Superior temporal gyrus (tissue), 1 donor: ENCODE measurements around the gene RHBDF1.

ENCODE experiments used
- DNase-seq: peaks from one replicate; pipeline ENCODE4 v3.0.0-alpha.2; 2016; ENCODE audit errors: extremely low spot score

RHBDF1 gene, protein sequence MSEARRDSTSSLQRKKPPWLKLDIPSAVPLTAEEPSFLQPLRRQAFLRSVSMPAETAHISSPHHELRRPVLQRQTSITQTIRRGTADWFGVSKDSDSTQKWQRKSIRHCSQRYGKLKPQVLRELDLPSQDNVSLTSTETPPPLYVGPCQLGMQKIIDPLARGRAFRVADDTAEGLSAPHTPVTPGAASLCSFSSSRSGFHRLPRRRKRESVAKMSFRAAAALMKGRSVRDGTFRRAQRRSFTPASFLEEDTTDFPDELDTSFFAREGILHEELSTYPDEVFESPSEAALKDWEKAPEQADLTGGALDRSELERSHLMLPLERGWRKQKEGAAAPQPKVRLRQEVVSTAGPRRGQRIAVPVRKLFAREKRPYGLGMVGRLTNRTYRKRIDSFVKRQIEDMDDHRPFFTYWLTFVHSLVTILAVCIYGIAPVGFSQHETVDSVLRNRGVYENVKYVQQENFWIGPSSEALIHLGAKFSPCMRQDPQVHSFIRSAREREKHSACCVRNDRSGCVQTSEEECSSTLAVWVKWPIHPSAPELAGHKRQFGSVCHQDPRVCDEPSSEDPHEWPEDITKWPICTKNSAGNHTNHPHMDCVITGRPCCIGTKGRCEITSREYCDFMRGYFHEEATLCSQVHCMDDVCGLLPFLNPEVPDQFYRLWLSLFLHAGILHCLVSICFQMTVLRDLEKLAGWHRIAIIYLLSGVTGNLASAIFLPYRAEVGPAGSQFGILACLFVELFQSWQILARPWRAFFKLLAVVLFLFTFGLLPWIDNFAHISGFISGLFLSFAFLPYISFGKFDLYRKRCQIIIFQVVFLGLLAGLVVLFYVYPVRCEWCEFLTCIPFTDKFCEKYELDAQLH

DNA sequence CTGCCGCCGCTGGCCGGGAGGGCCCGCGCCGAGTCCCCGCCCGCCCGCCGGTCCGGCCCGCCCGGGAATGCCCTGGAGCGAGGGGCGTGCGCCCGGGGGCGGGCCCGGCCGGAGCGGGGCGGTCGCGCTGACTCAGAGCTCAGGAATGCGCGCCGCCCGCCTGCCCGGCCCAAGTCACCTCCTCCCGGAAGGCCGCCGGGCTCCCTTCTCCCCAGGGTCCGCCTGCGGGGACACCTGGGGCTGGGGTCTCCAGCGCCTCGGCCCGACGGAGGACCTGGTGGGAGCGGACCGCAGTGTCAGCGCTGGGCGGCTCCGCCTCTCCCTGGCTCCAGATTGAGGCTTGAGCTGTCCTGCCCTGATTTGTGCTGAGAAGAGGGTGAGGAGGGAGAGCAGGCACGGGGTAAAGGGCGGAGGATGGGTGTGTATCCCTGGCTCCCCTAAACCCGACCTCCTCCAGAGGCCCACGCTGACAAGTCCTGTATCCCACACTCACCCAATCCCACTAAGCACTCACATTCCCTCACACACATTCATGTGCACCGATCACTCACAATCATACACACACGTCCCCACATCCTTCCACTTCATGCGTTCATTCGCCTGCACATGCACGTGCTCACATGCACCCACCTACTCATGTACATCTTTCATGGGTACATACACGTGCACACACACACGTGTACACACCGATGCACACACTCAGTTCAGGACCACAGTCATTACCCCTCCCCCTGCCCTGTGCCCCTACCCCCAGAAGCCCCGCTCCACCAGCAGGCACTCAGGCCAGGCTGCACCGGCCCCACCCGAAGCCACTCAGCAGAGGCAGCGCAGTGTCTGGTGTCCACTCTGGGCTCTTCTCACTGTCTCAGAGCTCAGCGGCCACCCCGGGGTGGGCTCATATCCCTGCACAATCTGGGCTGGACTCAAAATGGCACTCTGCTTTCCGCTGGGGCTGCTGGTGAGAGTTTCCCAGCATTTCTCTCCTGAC, at the start of gene RHBDF1:
Gene RHBDF1 (minus strand): TSS at position 71 of the 988 bp plus-strand sequence. CDS start 7,616 bp downstream, outside the sequence.
- DNase-seq: no peak

DNA sequence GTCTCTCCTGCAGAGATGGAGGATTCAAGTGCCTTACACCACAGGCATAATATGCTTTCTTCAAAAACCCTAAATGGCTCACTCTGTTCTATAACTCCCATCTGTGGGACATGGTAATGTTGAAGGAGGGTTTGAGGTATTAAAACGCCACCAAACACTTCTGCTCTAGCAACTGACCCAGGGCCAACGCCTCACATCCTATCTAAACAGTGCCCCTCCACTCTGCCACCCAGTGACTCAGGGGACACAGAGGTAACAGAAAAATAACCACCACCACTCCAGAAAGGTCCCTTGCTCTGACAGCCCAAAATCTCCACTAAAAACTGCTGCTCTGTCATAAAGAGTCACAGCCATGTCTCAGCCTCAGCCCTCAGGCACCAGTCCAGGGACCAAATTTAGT, 48.3 kb upstream of the RHBDF1 start:
- DNase-seq: no peak

DNA sequence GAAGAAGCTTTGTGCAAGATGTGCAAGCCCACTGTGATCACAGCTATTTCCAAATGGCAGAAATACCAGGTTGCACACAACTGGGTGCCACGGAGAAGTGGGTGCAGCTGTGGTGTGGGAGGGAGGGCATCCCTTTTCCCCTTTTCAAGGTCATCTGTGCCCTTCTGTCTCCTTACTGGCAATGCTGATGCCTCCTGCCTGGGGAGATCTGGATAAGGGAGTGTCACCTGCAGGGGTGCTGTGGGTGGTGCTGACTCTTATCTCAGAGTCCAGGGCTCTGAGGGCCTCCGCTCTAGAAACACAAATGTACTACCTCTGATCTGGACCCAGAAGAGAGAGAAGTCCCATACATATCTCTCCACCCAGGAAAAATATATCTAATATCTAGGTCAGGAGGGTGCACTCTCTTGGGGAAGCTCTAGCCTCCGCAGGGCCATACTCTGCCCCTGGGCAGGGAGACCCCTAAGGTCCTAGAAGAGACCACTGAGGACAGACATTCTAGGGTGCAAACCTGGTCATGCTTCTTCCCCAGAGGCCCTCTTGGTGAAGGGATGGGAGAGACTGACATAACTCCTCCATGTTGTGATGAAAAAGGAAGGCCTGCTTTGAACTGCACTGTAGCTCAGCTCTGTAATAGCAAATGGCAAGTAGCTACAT, 47.5 kb upstream of the RHBDF1 start:
- no peak for DNase-seq

DNA sequence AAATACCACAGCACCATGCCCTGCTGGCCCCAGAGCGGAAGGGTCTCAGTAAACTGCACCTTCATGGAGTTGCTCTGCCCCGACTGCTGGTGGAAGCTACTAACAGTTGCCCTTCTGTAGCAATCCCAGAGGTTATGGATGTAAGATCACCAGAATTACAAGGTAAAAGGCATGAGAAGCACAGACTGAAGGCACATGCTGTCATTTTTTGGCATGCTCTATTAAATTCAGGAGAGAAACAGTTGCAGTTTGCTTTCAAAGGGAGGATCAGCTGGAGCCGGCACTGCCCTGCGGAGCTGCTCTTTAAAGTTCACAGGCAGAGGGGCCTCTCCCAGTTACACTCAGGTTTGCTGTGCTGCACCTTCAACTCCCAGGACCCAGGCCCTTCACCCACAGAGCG, 46.9 kb upstream of the RHBDF1 start:
- no peak for DNase-seq

DNA sequence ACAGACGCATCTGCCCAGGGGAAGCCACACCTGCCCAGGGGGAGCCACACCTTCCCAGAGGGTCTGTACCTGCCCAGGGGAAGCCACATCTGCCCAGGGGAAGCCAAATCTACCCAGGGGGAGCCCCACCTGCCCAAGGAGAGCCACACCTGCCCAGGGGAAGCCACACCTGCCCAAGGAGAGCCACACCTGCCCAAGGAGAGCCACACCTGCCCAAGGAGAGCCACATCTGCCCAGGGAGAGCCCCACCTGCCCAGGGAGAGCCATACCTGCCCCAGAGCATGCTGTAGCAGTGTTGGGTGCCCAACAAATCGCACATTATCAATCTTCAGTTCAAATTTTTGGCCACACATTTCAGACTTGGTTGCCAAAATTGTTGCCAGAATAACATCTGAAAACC, 46.4 kb upstream of the RHBDF1 start:
- no peak for DNase-seq

DNA sequence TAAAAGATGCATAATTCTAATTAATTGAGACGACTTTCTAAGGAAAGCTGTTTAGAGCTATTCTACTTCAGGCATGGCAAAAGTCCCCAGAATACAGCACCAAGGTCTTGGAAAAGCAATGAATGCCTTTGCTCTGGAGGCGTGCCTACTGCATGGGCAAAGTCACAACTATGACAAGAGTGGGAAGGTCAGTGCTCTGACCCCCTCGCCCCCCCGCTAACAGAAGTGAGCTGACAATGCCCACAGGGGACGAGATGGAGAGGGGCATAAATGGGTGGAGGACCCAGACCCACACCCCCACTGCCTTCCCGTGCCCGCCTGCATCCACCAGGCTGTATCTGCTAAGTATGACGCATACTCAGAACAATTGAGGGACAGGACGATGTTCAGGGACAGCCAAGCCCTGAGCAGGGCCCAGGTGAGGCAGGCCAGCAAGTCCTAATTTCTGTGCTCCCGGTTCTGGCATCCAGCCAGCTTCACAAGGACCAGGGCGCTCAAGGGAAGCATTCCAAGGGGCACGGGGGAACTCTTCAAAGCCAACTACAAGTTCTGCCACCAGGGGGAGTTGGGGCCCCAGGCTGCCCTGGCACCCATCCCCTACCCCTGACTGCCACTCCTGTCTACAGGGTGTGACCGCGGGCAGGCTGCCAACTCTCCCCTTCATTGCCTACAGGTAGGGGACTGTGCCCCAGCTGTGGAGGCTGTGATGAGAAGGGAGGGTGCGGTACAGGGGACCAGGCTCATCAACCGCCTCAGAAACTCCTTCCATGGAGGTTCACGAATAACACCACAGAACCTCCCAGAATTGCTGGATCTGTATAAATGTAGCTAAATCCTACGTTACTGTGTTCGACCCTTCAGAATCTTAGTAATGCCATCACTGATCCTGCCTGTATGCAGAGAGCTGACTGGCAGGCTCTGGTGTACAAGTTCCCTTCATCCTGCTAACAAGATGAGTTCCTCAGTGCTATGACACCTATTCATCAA, 45.2 kb upstream of the RHBDF1 start:
- DNase-seq: no peak

DNA sequence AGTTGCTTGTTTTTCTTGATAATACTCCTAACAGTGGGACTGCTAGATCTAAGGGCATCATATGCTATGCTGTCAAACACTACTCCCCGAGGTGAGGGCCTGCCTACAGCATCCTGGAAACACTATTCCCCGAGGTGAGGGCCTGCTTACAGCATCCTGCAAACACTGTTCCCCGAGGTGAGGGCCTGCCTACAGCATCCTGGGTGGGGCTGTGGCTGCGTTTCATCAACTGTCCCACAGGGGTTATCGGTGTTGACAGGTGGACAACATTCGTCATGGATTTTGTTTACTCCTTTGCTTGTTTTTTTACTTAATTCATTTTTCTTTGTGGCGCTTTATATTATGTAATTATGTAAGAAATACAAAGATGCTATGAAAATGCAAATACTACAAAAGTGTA, 43.6 kb upstream of the RHBDF1 start:
- no peak for DNase-seq

DNA sequence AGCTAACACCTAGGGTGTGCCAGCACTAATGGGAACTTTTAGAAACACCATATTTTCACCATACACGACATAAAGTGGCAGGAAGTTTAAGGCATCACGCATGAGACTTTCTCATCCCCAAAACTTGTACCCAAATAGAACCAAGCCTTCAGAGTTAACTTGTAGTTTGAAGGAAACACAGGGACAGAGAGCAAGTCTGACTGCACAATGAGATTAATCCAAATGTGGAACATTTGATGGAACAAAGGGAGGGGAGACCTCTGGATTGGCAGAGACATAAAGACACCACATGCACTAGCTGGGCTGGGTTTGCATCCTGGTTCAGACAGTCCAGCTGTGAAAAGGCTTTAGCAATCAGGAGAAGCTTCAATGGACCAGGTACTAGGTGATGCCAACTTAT, 41.9 kb upstream of the RHBDF1 start:
- DNase-seq: no peak

DNA sequence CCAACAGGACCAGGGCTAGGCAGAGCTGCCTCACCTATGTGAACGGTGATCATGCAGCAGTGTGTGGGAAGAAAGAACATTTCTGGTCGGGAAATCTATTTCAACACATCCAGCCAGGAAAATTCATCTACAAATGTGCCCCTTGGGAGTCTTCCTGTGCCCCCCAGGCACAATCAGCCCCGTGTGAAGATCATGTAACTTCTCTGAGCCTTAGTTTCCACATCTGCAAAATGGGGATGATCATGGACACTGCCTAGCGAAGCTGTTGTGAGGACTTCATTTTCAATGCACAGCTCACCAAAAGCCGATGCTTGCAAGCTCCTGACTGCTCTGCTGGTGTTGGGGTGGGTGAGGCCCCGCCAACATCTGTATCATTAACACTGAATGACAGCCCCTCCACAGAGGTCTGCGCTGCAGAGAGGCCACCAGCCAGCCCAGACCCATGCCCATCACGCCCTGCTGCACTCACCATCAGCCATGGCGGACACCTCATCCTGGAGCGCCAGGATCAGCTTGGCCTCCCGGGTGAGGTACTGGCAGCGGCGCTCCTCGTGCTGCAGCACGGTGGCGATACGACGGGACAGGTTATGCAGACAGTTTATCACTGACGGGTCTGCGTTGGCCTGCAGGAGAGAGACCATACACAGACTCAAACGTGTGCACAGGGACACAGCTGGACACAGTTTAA, 39.9 kb upstream of the RHBDF1 start:
- DNase-seq: no peak

DNA sequence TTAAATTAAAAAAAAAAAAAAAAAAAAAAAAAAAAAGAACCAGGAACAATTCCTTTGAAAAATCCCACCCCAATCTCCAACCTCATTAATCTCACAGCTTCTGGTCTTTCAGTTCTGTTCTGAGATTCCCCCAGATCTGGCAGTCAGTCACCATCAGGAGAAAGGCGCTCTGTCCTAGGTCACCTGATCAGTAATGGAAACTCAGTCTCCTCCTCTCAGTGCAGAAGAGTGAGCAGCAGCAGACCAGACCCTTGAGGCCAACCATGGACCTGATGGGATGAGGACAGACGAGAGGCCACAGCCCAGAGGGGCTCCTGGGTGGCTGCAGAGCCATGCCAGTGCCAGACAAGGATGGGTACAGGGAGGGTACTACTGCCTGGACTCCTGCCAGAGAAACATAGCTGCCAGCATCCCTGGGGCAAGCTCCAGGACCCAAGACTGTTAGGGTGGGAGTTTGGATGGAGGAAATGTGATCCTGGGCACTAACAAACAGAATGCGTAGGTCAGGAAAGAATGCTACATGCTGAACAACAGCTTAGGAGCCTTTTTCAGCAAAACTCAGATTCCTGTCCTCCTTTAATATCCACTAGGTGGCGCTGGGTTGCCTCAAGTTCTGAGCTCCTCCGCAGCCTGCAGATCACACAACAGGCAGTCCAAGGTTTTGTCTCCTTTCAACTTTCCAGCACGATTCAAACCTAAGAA, 34.3 kb upstream of the RHBDF1 start:
- DNase-seq: peak; percentile 92

DNA sequence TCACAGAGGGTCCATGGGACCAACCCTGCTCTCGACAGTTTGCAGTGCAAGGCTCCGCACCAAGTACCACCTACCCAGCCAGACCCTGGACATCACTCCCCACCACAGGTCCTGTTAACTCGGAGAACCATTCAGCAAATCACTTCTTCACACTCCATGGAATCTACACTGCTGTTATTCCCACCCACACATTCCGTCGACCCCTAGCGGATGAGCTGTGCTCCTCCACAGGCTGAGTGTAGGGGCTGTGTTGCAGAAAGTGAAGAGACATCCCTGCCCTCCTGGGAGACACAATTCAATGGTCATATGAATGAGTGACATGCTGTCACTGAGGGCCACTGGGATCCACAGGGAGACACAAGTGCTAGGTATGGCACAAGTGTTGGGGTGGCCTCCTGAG, 33.1 kb upstream of the RHBDF1 start:
- no peak for DNase-seq

DNA sequence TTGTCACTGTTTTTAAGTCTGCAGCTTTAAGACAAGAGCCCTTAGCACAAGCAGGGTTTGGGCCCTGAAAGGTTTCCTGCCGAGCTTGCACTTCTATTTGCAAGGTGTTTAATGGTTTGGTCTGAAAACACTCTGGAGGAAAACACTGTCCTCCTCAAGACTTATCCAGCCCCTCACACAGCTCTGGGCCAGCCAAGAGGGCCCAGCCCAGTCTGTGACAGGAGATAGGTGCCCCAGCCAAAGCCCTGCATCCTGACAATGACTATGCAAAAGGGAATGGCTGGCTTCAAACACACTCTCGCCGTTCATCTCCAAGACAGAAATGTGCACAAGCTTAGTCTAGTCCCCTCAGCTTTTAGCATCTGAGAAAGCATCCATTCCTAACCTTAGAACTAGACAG, 32.5 kb upstream of the RHBDF1 start:
- DNase-seq: no peak

DNA sequence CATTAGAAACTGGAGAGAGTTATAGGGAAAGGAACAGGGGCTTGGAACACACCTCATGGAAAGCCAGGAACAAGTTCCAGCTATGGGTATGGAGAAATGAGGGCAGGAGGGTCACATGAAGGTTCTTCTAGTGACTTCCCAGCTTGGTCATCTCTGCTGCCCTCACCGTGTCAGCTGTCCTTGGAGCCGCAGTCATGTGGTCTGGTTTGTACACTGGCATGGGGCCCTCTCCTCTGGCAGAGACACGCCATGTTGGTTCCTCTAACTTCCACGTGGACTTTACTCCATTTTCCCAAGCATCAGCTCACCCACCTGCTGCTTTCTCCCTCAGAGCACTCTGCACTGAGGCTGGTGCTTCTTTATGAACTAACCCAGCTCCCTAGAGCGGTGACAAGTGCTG, 31.9 kb upstream of the RHBDF1 start:
- no peak for DNase-seq

DNA sequence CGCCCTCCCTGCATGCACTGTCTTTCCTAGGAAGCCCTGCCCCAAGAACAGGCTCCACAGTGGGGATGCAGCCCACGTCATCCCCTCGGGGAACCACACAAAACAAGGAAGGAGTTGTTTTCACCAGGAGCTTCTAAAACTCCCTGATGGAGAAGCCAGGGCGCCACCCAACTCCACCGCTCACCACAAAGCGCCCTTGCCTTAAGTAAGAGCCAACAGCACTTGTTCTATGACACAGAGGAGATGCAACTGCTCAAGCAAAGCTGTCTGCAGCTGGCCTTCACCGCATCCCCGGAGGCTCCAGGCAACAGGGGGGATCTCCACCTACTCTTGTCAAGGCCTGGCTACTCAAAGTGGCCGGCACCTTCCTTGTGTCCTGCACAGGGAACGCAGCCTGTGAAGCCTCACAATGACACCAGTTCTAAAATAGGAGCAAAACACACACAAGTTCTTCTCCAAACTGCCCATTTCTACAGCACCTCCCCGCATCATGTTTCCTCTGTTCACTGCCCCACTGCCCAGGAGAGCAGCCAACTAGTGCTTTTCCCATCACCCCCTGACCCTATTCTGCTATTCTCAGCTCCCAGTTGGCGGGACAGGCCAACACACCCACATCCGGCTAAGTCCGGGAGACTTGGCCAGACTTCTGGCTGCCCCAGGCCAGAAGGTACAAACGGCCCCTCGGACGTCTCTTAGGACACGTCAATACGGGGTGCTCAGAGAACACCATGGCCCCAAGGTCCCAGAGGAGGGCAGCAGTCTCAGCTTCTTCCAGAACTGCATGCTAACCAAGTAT, 29.8 kb upstream of the RHBDF1 start:
- DNase-seq: no peak

DNA sequence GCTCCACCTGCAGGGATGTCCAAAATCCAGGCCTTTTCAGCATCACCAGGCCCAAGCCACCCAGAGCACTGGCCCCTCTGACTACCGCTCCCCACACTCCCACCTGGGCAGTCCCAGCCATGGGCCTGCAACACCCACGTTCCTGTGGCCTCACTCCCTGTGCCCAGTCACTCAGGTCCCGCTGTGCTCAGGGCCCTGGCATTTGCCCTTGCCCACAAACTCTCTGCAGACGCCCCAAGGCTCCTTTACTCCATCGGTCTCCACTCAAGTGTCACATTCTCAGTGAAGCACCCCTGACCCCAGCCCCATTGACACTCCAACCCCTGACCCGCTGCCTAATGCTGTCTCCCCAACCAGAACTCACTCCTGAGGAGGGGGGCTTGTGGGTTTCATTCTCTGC, 29.2 kb upstream of the RHBDF1 start:
- no peak for DNase-seq

DNA sequence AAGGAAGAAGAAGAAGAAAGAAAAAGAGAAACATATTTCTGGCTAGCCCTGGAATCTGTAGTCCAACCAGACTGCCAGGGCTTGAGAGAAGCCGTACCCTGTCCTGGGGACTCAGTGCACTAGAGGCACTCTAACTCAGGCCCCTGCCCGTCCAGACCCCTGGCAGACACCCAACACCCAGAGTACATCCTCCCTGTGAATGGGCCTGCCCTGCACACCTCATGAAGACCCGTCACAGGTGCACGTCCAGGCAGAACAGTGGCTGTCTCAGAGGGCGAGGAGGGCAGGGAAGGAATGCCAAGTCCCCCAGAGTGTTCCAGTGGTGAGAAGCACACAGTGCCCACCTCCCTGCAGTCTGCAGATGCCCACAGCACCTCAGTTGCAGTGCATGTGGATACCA, 28.6 kb upstream of the RHBDF1 start:
- no peak for DNase-seq

DNA sequence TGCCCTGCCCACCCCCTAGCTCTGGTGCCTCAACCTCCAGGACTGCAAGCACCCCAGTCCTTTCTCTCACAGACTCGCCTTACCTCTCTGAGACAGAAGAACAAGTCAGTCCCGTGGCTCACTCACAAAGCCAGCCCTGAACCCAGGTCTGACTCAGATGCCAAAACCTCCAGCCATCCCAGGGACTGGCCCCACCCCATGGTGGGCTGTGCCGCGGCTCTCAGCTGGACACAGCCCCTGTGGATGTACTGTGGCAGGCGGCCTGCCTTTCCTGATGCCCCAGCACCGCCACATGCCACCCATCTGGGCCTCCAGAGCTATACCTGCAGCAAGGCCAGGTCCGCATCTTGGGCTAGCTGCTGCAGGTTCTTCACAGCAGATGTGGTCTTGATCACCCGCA, 25.4 kb upstream of the RHBDF1 start:
- no peak for DNase-seq

DNA sequence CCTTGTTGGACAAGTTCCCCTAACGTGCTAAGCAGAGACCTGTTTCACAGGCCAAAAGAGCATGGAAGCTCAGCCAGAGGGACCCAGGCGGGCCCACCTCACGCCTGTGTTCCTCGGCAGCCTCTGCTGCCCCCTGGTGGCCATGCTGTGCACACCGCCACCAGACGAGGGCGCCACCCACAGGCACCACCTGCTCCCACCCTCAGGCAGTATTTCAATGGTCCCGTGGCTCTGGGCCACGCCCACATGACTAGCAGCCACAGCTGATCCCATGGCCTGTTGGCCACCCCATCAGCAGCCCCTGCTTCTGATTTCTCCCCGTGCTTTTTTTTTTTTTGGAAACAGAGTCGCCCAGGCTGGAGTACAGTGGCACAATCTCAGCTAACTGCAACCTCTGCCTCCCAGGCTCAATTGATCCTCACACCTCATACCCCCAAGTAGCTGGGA, 24.5 kb upstream of the RHBDF1 start:
- DNase-seq: peak; percentile 90
